CD4-positive, alpha-beta T cell (primary cell): Measurements from ENCODE around the gene ARID3A. TPM values are rescaled to one million over a fixed set of nuclear protein-coding genes. Genes with fewer than 3 reads are reported as not detected.
A peak's percentile ranks its signal among the peaks of the same experiment; 100 is the strongest.

Source experiments
- ATAC-seq: fragments of 200-7000 bp; cut with Tn5 transposase; one replicate; pipeline ENCODE4 v1.10.0; 2022; ENCODE audit warnings: mild to moderate bottlenecking; ENCODE audit not compliant: poor library complexity
- CTCF ChIA-PET: fragments of 350-600 bp; sonication (Branson Sonifier 250); formaldehyde crosslinking; loops from one replicate; lab custom pipeline; 2021; ENCODE audit warnings: antibody characterized with exemption, inconsistent platforms; lab: Charles Lee
- POLR2A ChIA-PET: fragments of 350-600 bp; sonication (Branson Sonifier 250); formaldehyde crosslinking; loops from one replicate; lab custom pipeline; 2021; ENCODE audit warnings: antibody characterized with exemption, inconsistent platforms; lab: Charles Lee
- DNase-seq, 14 experiments: peaks; one replicate each; pipeline ENCODE4 v3.0.0-alpha.2; 2013 to 2020; ENCODE audit warnings: mixed read lengths in 2 of 14
- H3K27ac ChIP-seq, 2 donors: one replicate each; pipeline versions ENCODE4 v1.5.1 to v1.7.0; 2013; ENCODE audit warnings: low read length in 2 of 2, low read depth in 1 of 2, mild to moderate bottlenecking in 1 of 2
- H3K27me3 ChIP-seq, 2 experiments: 1 replicate in 1 of 2; 2 replicates in 1 of 2; pipeline versions ENCODE4 v1.6.1 to v1.7.0; 2013; ENCODE audit warnings: low read length in 2 of 2, control low read depth in 1 of 2, mild to moderate bottlenecking in 1 of 2, moderate library complexity in 1 of 2; ENCODE audit not compliant: insufficient read depth in 2 of 2, control insufficient read depth in 1 of 2
- H3K36me3 ChIP-seq: one replicate; pipeline ENCODE4 v1.6.1; 2013; ENCODE audit warnings: low read length, control low read depth; ENCODE audit not compliant: insufficient read depth
- H3K4me1 ChIP-seq: one replicate; pipeline ENCODE4 v1.6.1; 2013; ENCODE audit warnings: low read length, control low read depth; ENCODE audit not compliant: insufficient read depth
- H3K4me3 ChIP-seq: one replicate; pipeline ENCODE4 v1.5.1; 2013; ENCODE audit warnings: mild to moderate bottlenecking, low read length, moderate library complexity
- H3K9me3 ChIP-seq, 2 experiments: 1 replicate in 1 of 2; 2 replicates in 1 of 2; pipeline versions ENCODE4 v1.6.1 to v1.7.0; 2013; ENCODE audit warnings: low read length in 2 of 2, mild to moderate bottlenecking in 2 of 2, control low read depth in 1 of 2, moderate library complexity in 1 of 2; ENCODE audit not compliant: control insufficient read depth in 1 of 2, insufficient read depth in 1 of 2
- H3K27ac Mint-ChIP-seq: one replicate; pipeline ENCODE4 v1.8.0; 2020; ENCODE audit warnings: mixed read lengths
- H3K27me3 Mint-ChIP-seq: one replicate; pipeline ENCODE4 v1.8.0; 2021; ENCODE audit warnings: mixed read lengths
- H3K36me3 Mint-ChIP-seq: one replicate; pipeline ENCODE4 v1.8.0; 2021; ENCODE audit warnings: low read depth, mixed read lengths
- H3K4me1 Mint-ChIP-seq: one replicate; pipeline ENCODE4 v1.8.0; 2021; ENCODE audit warnings: low read depth, mixed read lengths
- H3K4me3 Mint-ChIP-seq: one replicate; pipeline ENCODE4 v1.8.0; 2020; ENCODE audit warnings: mild to moderate bottlenecking, mixed read lengths
- H3K9me3 Mint-ChIP-seq: one replicate; pipeline ENCODE4 v1.8.0; 2020; ENCODE audit warnings: mixed read lengths
- CTCF ChIP-seq: fragments of 200-600 bp; IDR thresholded peaks from one replicate; pipeline ENCODE4 v1.8.0; 2022; ENCODE audit warnings: antibody characterized with exemption, mild to moderate bottlenecking
- intact Hi-C, 2 experiments: fragments of 100-400 bp; cut with DNase I in 1 of 2; cut with micrococcal nuclease in 1 of 2; formaldehyde crosslinking; loops; one replicate each; pipeline versions ENCODE4 v1.15.1 to v1.9.0; 2023 to 2025; cut with DNase I, micrococcal nuclease
- total RNA-seq, 174 experiments: library from RNA in 2 of 174; stranded (reverse) in 2 of 174; gene quantifications; one replicate each; pipeline ENCODE4 v1.2.3 and lab custom pipeline; 2021 to 2026

Gene ARID3A
- total RNA-seq, 2 experiments from 2014 or later: 3.7 to 4.1 TPM

GRCh38 chr19:898663-899062 lies 27.2 kb upstream of the ARID3A start:
- peaks cover 56% of the 10 kb centered on the region for H3K36me3 Mint-ChIP-seq
- H3K4me3 Mint-ChIP-seq: peak overlapping the region; percentile 54
- H3K4me1 ChIP-seq: peaks cover 41% of the 10 kb centered on the region
- ChIA-PET POLR2A (interaction anchor here (0.6 to 7.0 kb wide), 3 partner anchors 8 to 97 kb away, joined by 3 to 183 read pairs (median 4); no protein-coding TSS in a partner anchor), CTCF (no interaction called here)
- H3K27me3 Mint-ChIP-seq: no peaks in the 10 kb centered on the region
- no peak overlapping the region for H3K4me3 ChIP-seq
- peak overlapping the region; percentile 69 for H3K27ac Mint-ChIP-seq
- no peaks in the 10 kb centered on the region for H3K9me3 Mint-ChIP-seq
- H3K9me3 ChIP-seq: no peaks in the 10 kb centered on the region
- peaks cover 24% of the 10 kb centered on the region for H3K4me1 Mint-ChIP-seq
- H3K27me3 ChIP-seq: no peaks in the 10 kb centered on the region
- intact Hi-C loops: no loop called here
- H3K27ac ChIP-seq: no peak overlapping the region
- ATAC-seq (peak; percentile 15), DNase-seq (peak in 8 of 14 experiments; percentile 31 to 71 (median 55))
- H3K36me3 ChIP-seq: peaks cover 50% of the 10 kb centered on the region
- no peak for TF ChIP-seq CTCF

GRCh38 chr19:899336-900042 lies 26.3 kb upstream of the ARID3A start:
- Mint-ChIP-seq H3K27me3 (no peaks in the 10 kb centered on the region), H3K4me1 (peaks cover 29% of the 10 kb centered on the region), H3K9me3 (no peaks in the 10 kb centered on the region), H3K4me3 (no peak overlapping the region), H3K36me3 (peaks cover 61% of the 10 kb centered on the region), H3K27ac (peak overlapping the region; percentile 69)
- intact Hi-C loops: no loop called here
- Histone ChIP-seq H3K36me3 (peaks cover 57% of the 10 kb centered on the region), H3K4me3 (no peak overlapping the region), H3K4me1 (peaks cover 39% of the 10 kb centered on the region), H3K27me3 (no peaks in the 10 kb centered on the region), H3K9me3 (no peaks in the 10 kb centered on the region), H3K27ac (peak overlapping the region in 1 of 2 donors; percentile 21)
- TF ChIP-seq CTCF: no peak
- ChIA-PET POLR2A (no interaction called here), CTCF (no interaction called here)
- DNase-seq (no peak), ATAC-seq (no peak)

GRCh38 chr19:900043-900301 lies 25.9 kb upstream of the ARID3A start:
- Mint-ChIP-seq H3K4me1 (peaks cover 31% of the 10 kb centered on the region), H3K36me3 (peaks cover 61% of the 10 kb centered on the region), H3K4me3 (no peak overlapping the region), H3K27ac (peak overlapping the region; percentile 42), H3K9me3 (no peaks in the 10 kb centered on the region), H3K27me3 (no peaks in the 10 kb centered on the region)
- Histone ChIP-seq H3K27me3 (no peaks in the 10 kb centered on the region), H3K4me1 (peaks cover 44% of the 10 kb centered on the region), H3K36me3 (peaks cover 59% of the 10 kb centered on the region), H3K4me3 (no peak overlapping the region), H3K9me3 (no peaks in the 10 kb centered on the region), H3K27ac (peak overlapping the region in 1 of 2 donors; percentile 21)
- TF ChIP-seq CTCF: no peak
- CTCF ChIA-PET: no interaction called here
- intact Hi-C loops: no loop called here
- ATAC-seq (peak; percentile 12), DNase-seq (no peak)
- POLR2A ChIA-PET: no interaction called here
